ENCODE results near the gene ARFGAP1.

Gene ARFGAP1

GRCh38 chr20:63272105-63273058, at the start of gene ARFGAP1:
ARFGAP1 (plus strand) TSS chr20:63272813; CDS start chr20:63275581, 2,768 bp downstream.
- peak; percentile 57 for DNase-seq (ENCODE audit: low read depth)

GRCh38 chr20:63223121-63223825, 49.3 kb upstream of the ARFGAP1 start:
- no peak for DNase-seq (ENCODE audit: low read depth)

- no peak for DNase-seq (ENCODE audit: low read depth)
These were observed 48.8 kb upstream of the ARFGAP1 start for GRCh38 chr20:63223826-63224207.

- no peak for DNase-seq (ENCODE audit: low read depth)
These were observed 48.1 kb upstream of the ARFGAP1 start for GRCh38 chr20:63224412-63225081.

- no peak for DNase-seq (ENCODE audit: low read depth)
These were observed 47.5 kb upstream of the ARFGAP1 start for GRCh38 chr20:63225082-63225454.

- DNase-seq (ENCODE audit: low read depth) = no peak
These were observed 46.3 kb upstream of the ARFGAP1 start for GRCh38 chr20:63226042-63226943.

- DNase-seq (ENCODE audit: low read depth) = no peak
These were observed 45.4 kb upstream of the ARFGAP1 start for GRCh38 chr20:63227260-63227659.

- DNase-seq (ENCODE audit: low read depth) = no peak
These were observed 43.8 kb upstream of the ARFGAP1 start for GRCh38 chr20:63228806-63229205.

- no peak for DNase-seq (ENCODE audit: low read depth)
These were observed 41.8 kb upstream of the ARFGAP1 start for GRCh38 chr20:63230800-63231268.

GRCh38 chr20:63232235-63233060, 40.2 kb upstream of the ARFGAP1 start:
- DNase-seq (ENCODE audit: low read depth) = peak; percentile 77

GRCh38 chr20:63233061-63233344, 39.6 kb upstream of the ARFGAP1 start:
- no peak for DNase-seq (ENCODE audit: low read depth)

- DNase-seq (ENCODE audit: low read depth) = no peak
These were observed 38.7 kb upstream of the ARFGAP1 start for GRCh38 chr20:63233924-63234323.

- no peak for DNase-seq (ENCODE audit: low read depth)
These were observed 37.8 kb upstream of the ARFGAP1 start for GRCh38 chr20:63234693-63235398.

- DNase-seq (ENCODE audit: low read depth) = no peak
These were observed 37.1 kb upstream of the ARFGAP1 start, which contains the start of gene BIRC7 for GRCh38 chr20:63235399-63235983. BIRC7 (plus strand) TSS chr20:63235905; CDS start chr20:63236097, 192 bp downstream.

- DNase-seq (ENCODE audit: low read depth) = no peak
These were observed 36.3 kb upstream of the ARFGAP1 start for GRCh38 chr20:63236116-63236837.

GRCh38 chr20:63238031-63238430, 34.6 kb upstream of the ARFGAP1 start:
- DNase-seq (ENCODE audit: low read depth) = no peak

GRCh38 chr20:63238514-63239125, 34.0 kb upstream of the ARFGAP1 start:
- no peak for DNase-seq (ENCODE audit: low read depth)

GRCh38 chr20:63239431-63239830, 33.2 kb upstream of the ARFGAP1 start:
- DNase-seq (ENCODE audit: low read depth) = no peak

All from non-pigmented ciliary epithelial cell (primary cell).